Measurements from ENCODE around the gene DNAJB8. TPM values are rescaled to one million over a fixed set of nuclear protein-coding genes. Genes with fewer than 3 reads are reported as not detected.

DNAJB8 gene
- total RNA-seq, 1 experiment from 2014 or later: not detected

DNA sequence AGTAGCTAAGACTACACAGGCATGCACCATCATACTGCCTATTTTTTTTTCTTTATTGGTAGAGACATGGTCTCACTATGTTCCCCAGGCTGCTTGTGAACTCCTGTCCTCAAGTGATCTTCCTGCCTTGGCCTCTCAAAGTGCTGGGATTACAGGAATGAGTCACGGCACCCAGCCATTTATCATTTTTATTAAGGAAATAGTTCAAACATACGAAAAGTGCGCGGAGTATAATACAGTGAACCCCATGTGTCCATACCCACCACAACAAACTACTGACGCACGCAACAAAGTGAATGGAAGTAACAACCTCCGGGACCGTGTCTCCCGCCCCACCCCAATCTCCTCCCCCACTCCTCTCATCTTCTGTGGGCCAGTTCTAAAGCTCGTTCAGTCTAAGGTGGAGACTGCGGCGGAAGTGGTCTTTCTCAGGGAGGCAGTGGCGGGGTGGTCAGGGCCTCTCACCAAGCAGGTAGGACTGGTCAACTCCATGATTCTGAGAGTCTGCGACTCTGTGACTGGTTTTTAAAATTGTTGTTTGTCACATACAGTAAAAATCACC, 42.1 kb downstream of the DNAJB8 start:
- TF ChIP-seq, protein P1, sequence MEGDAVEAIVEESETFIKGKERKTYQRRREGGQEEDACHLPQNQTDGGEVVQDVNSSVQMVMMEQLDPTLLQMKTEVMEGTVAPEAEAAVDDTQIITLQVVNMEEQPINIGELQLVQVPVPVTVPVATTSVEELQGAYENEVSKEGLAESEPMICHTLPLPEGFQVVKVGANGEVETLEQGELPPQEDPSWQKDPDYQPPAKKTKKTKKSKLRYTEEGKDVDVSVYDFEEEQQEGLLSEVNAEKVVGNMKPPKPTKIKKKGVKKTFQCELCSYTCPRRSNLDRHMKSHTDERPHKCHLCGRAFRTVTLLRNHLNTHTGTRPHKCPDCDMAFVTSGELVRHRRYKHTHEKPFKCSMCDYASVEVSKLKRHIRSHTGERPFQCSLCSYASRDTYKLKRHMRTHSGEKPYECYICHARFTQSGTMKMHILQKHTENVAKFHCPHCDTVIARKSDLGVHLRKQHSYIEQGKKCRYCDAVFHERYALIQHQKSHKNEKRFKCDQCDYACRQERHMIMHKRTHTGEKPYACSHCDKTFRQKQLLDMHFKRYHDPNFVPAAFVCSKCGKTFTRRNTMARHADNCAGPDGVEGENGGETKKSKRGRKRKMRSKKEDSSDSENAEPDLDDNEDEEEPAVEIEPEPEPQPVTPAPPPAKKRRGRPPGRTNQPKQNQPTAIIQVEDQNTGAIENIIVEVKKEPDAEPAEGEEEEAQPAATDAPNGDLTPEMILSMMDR (IDR thresholded peaks at IDR 0.05; ENCODE audit: unreplicated experiment): no peak

DNA sequence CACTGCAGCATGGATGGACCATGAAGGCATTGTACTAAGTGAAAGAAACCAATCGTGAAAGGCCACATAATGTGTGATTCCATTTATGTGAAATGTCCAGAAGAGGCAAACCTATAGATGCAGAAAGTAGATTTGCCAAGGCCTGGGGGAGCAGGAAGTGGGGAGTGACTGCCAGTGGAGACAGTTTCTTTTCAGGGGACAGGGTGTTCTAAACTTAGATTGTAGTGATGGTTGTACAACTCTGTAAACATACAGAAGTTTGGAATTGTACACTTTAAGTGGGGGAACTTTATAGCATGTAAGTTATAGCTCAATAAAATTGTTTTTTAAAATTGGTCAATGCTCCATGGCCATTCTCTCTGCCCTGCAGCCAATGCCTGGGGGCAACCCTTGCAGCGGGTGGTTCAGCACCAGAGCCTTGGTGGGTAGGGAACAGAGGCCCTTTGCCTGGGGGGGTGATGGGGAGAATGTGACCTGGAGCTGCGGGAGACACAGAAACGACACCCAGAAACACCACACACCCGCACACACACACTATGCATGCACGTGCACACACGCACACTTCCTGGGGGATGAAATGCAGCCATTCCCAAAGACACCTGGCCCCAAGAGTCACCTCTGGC, 43.1 kb downstream of the DNAJB8 start:
- CTCF ChIA-PET: interaction anchor here (4.3 kb wide), 1 partner anchor 75 kb away, joined by 26 read pairs; no protein-coding TSS in a partner anchor
- BruUV-seq (replicated peaks): no TSS peak
- H3K9me3 Mint-ChIP-seq (ENCODE audit: unreplicated experiment): no peaks in the 10 kb centered on the region
- H3K4me1 Mint-ChIP-seq (ENCODE audit: insufficient read depth, unreplicated experiment): no peaks in the 10 kb centered on the region
- peaks cover 32% of the 10 kb centered on the region for H3K27me3 Mint-ChIP-seq (ENCODE audit: insufficient read depth, unreplicated experiment)
- H3K36me3 Mint-ChIP-seq (ENCODE audit: insufficient read depth, unreplicated experiment): peaks cover 9% of the 10 kb centered on the region
- intact Hi-C loops (cut with micrococcal nuclease): no loop called here
- H3K27ac Mint-ChIP-seq (ENCODE audit: low read depth, unreplicated experiment): no peak overlapping the region
- no peak for DNase-seq (ENCODE audit: unreplicated experiment)
- H3K4me3 Mint-ChIP-seq (ENCODE audit: unreplicated experiment): no peak overlapping the region
- POLR2A ChIA-PET: no interaction called here
- TF ChIP-seq, protein P1 (IDR thresholded peaks at IDR 0.05; ENCODE audit: unreplicated experiment): no peak

More for the DNA sequence above, 42.1 kb downstream of the DNAJB8 start:
- POLR2A ChIA-PET: interaction anchor here (1.2 kb wide), 1 partner anchor 9 kb away, joined by 3 read pairs; no protein-coding TSS in a partner anchor
- no peak overlapping the region for H3K4me3 Mint-ChIP-seq (ENCODE audit: unreplicated experiment)
- H3K9me3 Mint-ChIP-seq (ENCODE audit: unreplicated experiment): no peaks in the 10 kb centered on the region
- no peaks in the 10 kb centered on the region for H3K4me1 Mint-ChIP-seq (ENCODE audit: insufficient read depth, unreplicated experiment)
- BruUV-seq (replicated peaks): no TSS peak
- intact Hi-C loops (cut with micrococcal nuclease): no loop called here
- H3K36me3 Mint-ChIP-seq (ENCODE audit: insufficient read depth, unreplicated experiment): peaks cover 11% of the 10 kb centered on the region
- H3K27me3 Mint-ChIP-seq (ENCODE audit: insufficient read depth, unreplicated experiment): peaks cover 26% of the 10 kb centered on the region
- CTCF ChIA-PET: interaction anchor here (0.5 to 4.6 kb wide), 7 partner anchors 14 to 850 kb away, joined by 3 to 67 read pairs (median 3); no protein-coding TSS in a partner anchor
- DNase-seq (ENCODE audit: unreplicated experiment): peak; percentile 19
- H3K27ac Mint-ChIP-seq (ENCODE audit: low read depth, unreplicated experiment): no peak overlapping the region

DNA sequence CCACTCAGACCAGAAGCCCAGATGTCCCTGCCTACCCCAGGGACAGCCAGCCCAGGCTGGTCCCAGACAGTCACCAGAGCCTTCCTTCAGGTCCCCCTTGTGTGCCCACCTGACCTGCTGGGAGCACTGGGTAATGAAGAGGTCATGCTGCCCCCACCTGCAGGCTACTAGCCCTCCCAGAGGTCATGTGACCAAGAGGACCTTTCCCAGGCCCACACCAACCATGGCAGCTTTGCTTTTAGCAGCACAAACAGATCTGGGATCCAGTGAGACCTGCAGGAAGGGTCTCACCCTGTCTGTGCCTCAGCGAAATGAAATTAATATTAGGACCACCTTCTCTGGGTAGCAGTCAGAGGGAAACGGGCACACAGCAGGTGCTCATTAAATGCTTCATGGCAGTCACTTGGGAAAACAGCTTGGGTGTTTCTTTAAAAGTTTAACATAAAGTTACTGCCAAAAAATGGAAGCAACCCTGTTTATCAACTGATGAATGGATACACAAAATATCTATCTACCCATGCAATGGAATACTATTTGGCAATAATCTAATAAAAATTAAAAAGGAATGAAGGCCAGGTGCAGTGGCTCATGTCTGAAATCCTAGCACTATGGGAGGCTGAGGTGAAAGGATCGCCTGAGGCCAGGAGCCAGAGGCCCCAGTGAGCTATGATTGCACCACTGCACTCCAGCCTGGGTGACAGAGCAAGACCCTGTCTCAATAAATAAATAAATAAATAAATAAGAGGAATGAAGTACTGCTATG, 43.7 kb downstream of the DNAJB8 start:
- DNase-seq (ENCODE audit: unreplicated experiment): no peak
- CTCF ChIA-PET: interaction anchor here (0.7 kb wide), 1 partner anchor 183 kb away, joined by 4 read pairs; no protein-coding TSS in a partner anchor
- peaks cover 37% of the 10 kb centered on the region for H3K27me3 Mint-ChIP-seq (ENCODE audit: insufficient read depth, unreplicated experiment)
- peaks cover 2% of the 10 kb centered on the region for H3K36me3 Mint-ChIP-seq (ENCODE audit: insufficient read depth, unreplicated experiment)
- peaks cover 4% of the 10 kb centered on the region for H3K4me1 Mint-ChIP-seq (ENCODE audit: insufficient read depth, unreplicated experiment)
- no peak overlapping the region for H3K27ac Mint-ChIP-seq (ENCODE audit: low read depth, unreplicated experiment)
- POLR2A ChIA-PET: no interaction called here
- no peak overlapping the region for H3K4me3 Mint-ChIP-seq (ENCODE audit: unreplicated experiment)
- TF ChIP-seq, protein P1 (IDR thresholded peaks at IDR 0.05; ENCODE audit: unreplicated experiment): no peak
- H3K9me3 Mint-ChIP-seq (ENCODE audit: unreplicated experiment): no peaks in the 10 kb centered on the region
- intact Hi-C loops (cut with micrococcal nuclease): no loop called here
- BruUV-seq (replicated peaks): no TSS peak

DNA sequence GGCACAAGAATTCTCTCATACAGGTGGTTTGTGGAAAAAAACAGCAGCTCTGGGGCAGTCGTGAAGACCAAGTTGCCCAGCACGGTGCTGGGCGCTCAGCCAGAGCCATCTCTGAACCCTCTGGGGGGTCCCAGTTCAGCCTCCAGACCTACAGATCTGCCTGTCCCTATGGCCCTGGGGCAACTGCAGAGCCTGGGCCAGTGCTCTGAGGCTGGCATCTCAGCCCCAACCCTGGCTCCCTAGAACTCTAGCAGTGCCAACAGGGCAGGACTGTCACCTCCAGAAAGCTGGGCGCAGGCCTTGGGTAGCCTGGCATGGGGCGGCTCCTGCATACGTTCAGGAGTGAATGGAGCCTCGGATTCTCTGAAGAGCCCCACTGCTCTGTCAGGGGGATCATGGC, 44.7 kb downstream of the DNAJB8 start:
- intact Hi-C loops (cut with micrococcal nuclease): no loop called here
- Mint-ChIP-seq H3K27ac (ENCODE audit: low read depth, unreplicated experiment) (no peak overlapping the region), H3K4me3 (ENCODE audit: unreplicated experiment) (no peak overlapping the region), H3K9me3 (ENCODE audit: unreplicated experiment) (no peaks in the 10 kb centered on the region), H3K36me3 (ENCODE audit: insufficient read depth, unreplicated experiment) (no peaks in the 10 kb centered on the region), H3K4me1 (ENCODE audit: insufficient read depth, unreplicated experiment) (peaks cover 12% of the 10 kb centered on the region), H3K27me3 (ENCODE audit: insufficient read depth, unreplicated experiment) (peaks cover 37% of the 10 kb centered on the region)
- POLR2A ChIA-PET: no interaction called here
- CTCF ChIA-PET: interaction anchor here (1.3 kb wide), 1 partner anchor 187 kb away, joined by 4 read pairs; no protein-coding TSS in a partner anchor
- no peak for DNase-seq (ENCODE audit: unreplicated experiment)
- TF ChIP-seq, protein P1 (IDR thresholded peaks at IDR 0.05; ENCODE audit: unreplicated experiment): no peak
- no TSS peak for BruUV-seq (replicated peaks)
